ENCODE results near the gene MRC2. TPM values are rescaled to one million over a fixed set of nuclear protein-coding genes. Genes with fewer than 3 reads are reported as not detected.

The MRC2 gene
- total and polyA plus RNA-seq, 9 of the 15 experiments (the other 6 are each of a cell fraction or from before 2014, with no cell fraction given), result 0.28 to 11.5 (median 6.6) TPM

- TF ChIP-seq STAG1 (CRISPR knock-in tag; IDR thresholded peaks at IDR 0.05; ENCODE audit: borderline replicate concordance), result peak; percentile 84; the same call in 1 of the 2 replicates
- TF ChIP-seq ZHX1 (conservative IDR thresholded peaks at IDR 0.05; ENCODE audit: low read length), result no peak
- no peak for TF ChIP-seq HDAC1 (IDR thresholded peaks at IDR 0.05)
- TF ChIP-seq L3MBTL2 (IDR thresholded peaks at IDR 0.05), result peak; percentile 43; the same call in 1 of the 2 replicates
- TF ChIP-seq RAD21 (CRISPR knock-in tag; conservative IDR thresholded peaks at IDR 0.05 in 1 of 2, IDR thresholded peaks at IDR 0.05 in 1 of 2), result peak; percentile 92 to 94
- peak; percentile 74 to 77; a peak in 3 of 4 replicates for TF ChIP-seq MAZ (CRISPR knock-in tag; conservative IDR thresholded peaks at IDR 0.05 in 1 of 2, IDR thresholded peaks at IDR 0.05 in 1 of 2)
- no peak for TF ChIP-seq DACH1 (IDR thresholded peaks at IDR 0.05; ENCODE audit: partially characterized antibody)
- TF ChIP-seq TSHZ1 (CRISPR knock-in tag; IDR thresholded peaks at IDR 0.05), result no peak
- TF ChIP-seq SLC30A9 (CRISPR knock-in tag; IDR thresholded peaks at IDR 0.05), result no peak
- peak; percentile 58 for TF ChIP-seq PCBP1 (IDR thresholded peaks at IDR 0.05; ENCODE audit: low read depth, low read length, poor library complexity, severe bottlenecking)
- TF ChIP-seq BRD4 (IDR thresholded peaks at IDR 0.05), result no peak
- TF ChIP-seq SNIP1 (IDR thresholded peaks at IDR 0.05; ENCODE audit: low read depth), result no peak
- TF ChIP-seq ZNF239 (CRISPR knock-in tag; IDR thresholded peaks at IDR 0.05), result no peak
- TF ChIP-seq ZNF79 (CRISPR knock-in tag; IDR thresholded peaks at IDR 0.05; ENCODE audit: low read depth), result no peak
- TF ChIP-seq ILF3 (IDR thresholded peaks at IDR 0.05; ENCODE audit: borderline replicate concordance), result no peak
- no peak for TF ChIP-seq FOXO4 (CRISPR knock-in tag; IDR thresholded peaks at IDR 0.05)
- TF ChIP-seq C11orf30 (IDR thresholded peaks at IDR 0.05; ENCODE audit: low read depth), result no peak
- TF ChIP-seq RBFOX2 (IDR thresholded peaks at IDR 0.05; ENCODE audit: low read depth, low read length), result peak; percentile 56; the same call in 1 of the 2 replicates
- TF ChIP-seq HMG20A (CRISPR knock-in tag; conservative IDR thresholded peaks at IDR 0.05), result no peak
Observed at GRCh38 chr17:62703776-62704380, 76.4 kb downstream of the MRC2 start (continued).

Measured in K562 (cell line).